Duodenal mucosa (tissue), 2 donors: ENCODE results near the gene PTPRN2.
"Not testable (repeated sequence)": the region's sequence is repeated elsewhere in the genome, so short reads cannot be mapped to it uniquely, and the experiment has no call there.

Experiments used
- H3K27ac ChIP-seq: one replicate; pipeline ENCODE4 v1.7.0; 2013; ENCODE audit warnings: low read depth, low read length
- H3K27me3 ChIP-seq, 2 donors: one replicate each; pipeline ENCODE4 v1.7.0; 2013; ENCODE audit warnings: low read length in 2 of 2, control low read depth in 1 of 2; ENCODE audit not compliant: insufficient read depth in 2 of 2, control insufficient read depth in 1 of 2
- H3K36me3 ChIP-seq, 2 donors: one replicate each; pipeline ENCODE4 v1.7.0; 2013; ENCODE audit warnings: low read length in 2 of 2, control low read depth in 1 of 2; ENCODE audit not compliant: insufficient read depth in 2 of 2, control insufficient read depth in 1 of 2
- H3K4me1 ChIP-seq, 2 donors: one replicate each; pipeline ENCODE4 v1.7.0; 2013; ENCODE audit warnings: low read length in 2 of 2, control low read depth in 1 of 2; ENCODE audit not compliant: insufficient read depth in 2 of 2, control insufficient read depth in 1 of 2
- H3K4me3 ChIP-seq, 2 donors: one replicate each; pipeline ENCODE4 v1.7.0; 2013; ENCODE audit warnings: low read length in 2 of 2, low read depth in 1 of 2
- H3K9ac ChIP-seq, 2 donors: one replicate each; pipeline ENCODE4 v1.7.0; 2013; ENCODE audit warnings: low read length in 2 of 2, low read depth in 1 of 2
- H3K9me3 ChIP-seq, 2 donors: one replicate each; pipeline ENCODE4 v1.7.0; 2013; ENCODE audit warnings: low read length in 2 of 2, control low read depth in 1 of 2; ENCODE audit not compliant: control insufficient read depth in 1 of 2

PTPRN2 gene

GRCh38 chr7:157779206-157779605 lies 808.4 kb downstream of the PTPRN2 start:
- Histone ChIP-seq H3K9me3 (no peaks in the 10 kb centered on the region), H3K36me3 (no peaks in the 10 kb centered on the region), H3K27ac (no peak overlapping the region), H3K27me3 (no peaks in the 10 kb centered on the region), H3K4me3 (no peak overlapping the region), H3K4me1 (no peaks in the 10 kb centered on the region), H3K9ac (no peak overlapping the region)

- not testable (repeated sequence) for H3K4me1 ChIP-seq, H3K27ac ChIP-seq, H3K9ac ChIP-seq, H3K9me3 ChIP-seq, H3K4me3 ChIP-seq, H3K36me3 ChIP-seq, H3K27me3 ChIP-seq
These were observed 810.3 kb downstream of the PTPRN2 start for GRCh38 chr7:157777194-157777762.

- no peak overlapping the region for H3K9ac ChIP-seq
- no peaks in the 10 kb centered on the region for H3K27me3 ChIP-seq
- peaks cover 0 to 6% of the 10 kb centered on the region in 2 donors for H3K9me3 ChIP-seq
- H3K4me1 ChIP-seq = no peaks in the 10 kb centered on the region
- H3K4me3 ChIP-seq = no peak overlapping the region
- H3K36me3 ChIP-seq = no peaks in the 10 kb centered on the region
- no peak overlapping the region for H3K27ac ChIP-seq
These were observed 811.9 kb downstream of the PTPRN2 start for GRCh38 chr7:157775560-157776332.

- Histone ChIP-seq H3K9me3 (peaks cover 0 to 6% of the 10 kb centered on the region in 2 donors), H3K4me1 (no peaks in the 10 kb centered on the region), H3K36me3 (no peaks in the 10 kb centered on the region), H3K9ac (no peak overlapping the region), H3K27me3 (no peaks in the 10 kb centered on the region), H3K4me3 (no peak overlapping the region), H3K27ac (no peak overlapping the region)
These were observed 812.5 kb downstream of the PTPRN2 start for GRCh38 chr7:157775021-157775559.

GRCh38 chr7:157774495-157774894 lies 813.1 kb downstream of the PTPRN2 start:
- H3K36me3 ChIP-seq = no peaks in the 10 kb centered on the region
- H3K4me3 ChIP-seq = no peak overlapping the region
- H3K9me3 ChIP-seq = peaks cover 0 to 6% of the 10 kb centered on the region in 2 donors
- no peaks in the 10 kb centered on the region for H3K4me1 ChIP-seq
- no peak overlapping the region for H3K9ac ChIP-seq
- no peak overlapping the region for H3K27ac ChIP-seq
- no peaks in the 10 kb centered on the region for H3K27me3 ChIP-seq

GRCh38 chr7:157773361-157773760 lies 814.3 kb downstream of the PTPRN2 start:
- H3K36me3 ChIP-seq = no peaks in the 10 kb centered on the region
- no peak overlapping the region for H3K4me3 ChIP-seq
- H3K9me3 ChIP-seq = peaks cover 0 to 6% of the 10 kb centered on the region in 2 donors
- H3K27me3 ChIP-seq = peaks cover 0 to 3% of the 10 kb centered on the region in 2 donors
- no peak overlapping the region for H3K9ac ChIP-seq
- H3K4me1 ChIP-seq = no peaks in the 10 kb centered on the region
- H3K27ac ChIP-seq = no peak overlapping the region

GRCh38 chr7:157772486-157773130 lies 815.0 kb downstream of the PTPRN2 start:
- Histone ChIP-seq H3K9ac (no peak overlapping the region), H3K4me1 (no peaks in the 10 kb centered on the region), H3K27ac (no peak overlapping the region), H3K4me3 (no peak overlapping the region), H3K36me3 (no peaks in the 10 kb centered on the region), H3K9me3 (peaks cover 0 to 6% of the 10 kb centered on the region in 2 donors), H3K27me3 (peaks cover 0 to 3% of the 10 kb centered on the region in 2 donors)

- H3K9ac ChIP-seq = no peak overlapping the region
- H3K4me3 ChIP-seq = no peak overlapping the region
- H3K4me1 ChIP-seq = no peaks in the 10 kb centered on the region
- H3K36me3 ChIP-seq = no peaks in the 10 kb centered on the region
- H3K27me3 ChIP-seq = peaks cover 0 to 3% of the 10 kb centered on the region in 2 donors
- H3K27ac ChIP-seq = no peak overlapping the region
- H3K9me3 ChIP-seq = peaks cover 0 to 6% of the 10 kb centered on the region in 2 donors
These were observed 815.9 kb downstream of the PTPRN2 start for GRCh38 chr7:157771689-157772088.

- no peak overlapping the region for H3K4me3 ChIP-seq
These were observed 816.8 kb downstream of the PTPRN2 start for GRCh38 chr7:157770716-157771320.

More at GRCh38 chr7:157770716-157771320, 816.8 kb downstream of the PTPRN2 start:
- H3K27me3 ChIP-seq = peaks cover 0 to 3% of the 10 kb centered on the region in 2 donors
- no peaks in the 10 kb centered on the region for H3K4me1 ChIP-seq
- H3K9me3 ChIP-seq = peaks cover 0 to 6% of the 10 kb centered on the region in 2 donors
- H3K9ac ChIP-seq = no peak overlapping the region
- no peaks in the 10 kb centered on the region for H3K36me3 ChIP-seq
- H3K27ac ChIP-seq = no peak overlapping the region
